ENCODE data around the gene RNF121. TPM values are rescaled to one million over a fixed set of nuclear protein-coding genes. Genes with fewer than 3 reads are reported as not detected.

Gene RNF121
- total and polyA plus RNA-seq, 4 donors: 10.2 to 31.1 (median 14.2) TPM

GRCh38 chr11:71979602-71980001 lies 50.8 kb downstream of the RNF121 start:
- no peak for TF ChIP-seq CTCF (IDR thresholded peaks at IDR 0.05; ENCODE audit: low read depth, low read length, missing input control)
- no peak for TF ChIP-seq RXRA (IDR thresholded peaks at IDR 0.05)
- no peak for TF ChIP-seq NR2F2 (IDR thresholded peaks at IDR 0.05)
- no peak overlapping the region for H3K4me3 ChIP-seq (ENCODE audit: low read depth in 1 of 3, low read length in 3 of 3)
- H3K9ac ChIP-seq (ENCODE audit: low read depth in 1 of 2, low read length in 2 of 2): no peak overlapping the region
- 97% methylated on average over 3 of the region's 3 CpGs for WGBS
- peaks cover 0 to 16% (median 8%) of the 10 kb centered on the region in 4 donors for H3K36me3 ChIP-seq (ENCODE audit: control insufficient read depth in 4 of 4, insufficient read depth in 3 of 4, low read depth in 1 of 4, low read length in 3 of 4)
- no peak for DNase-seq (ENCODE audit: low spot score)
- H3K4me1 ChIP-seq (ENCODE audit: control insufficient read depth in 4 of 4, insufficient read depth in 4 of 4, low read length in 3 of 4): no peaks in the 10 kb centered on the region
- H3K27ac ChIP-seq (ENCODE audit: low read depth in 1 of 2, low read length in 2 of 2): no peak overlapping the region
- H3K9me3 ChIP-seq (ENCODE audit: control insufficient read depth in 4 of 4, low read length in 3 of 4): no peaks in the 10 kb centered on the region
- no peaks in the 10 kb centered on the region for H3K27me3 ChIP-seq (ENCODE audit: control insufficient read depth in 4 of 4, insufficient read depth in 4 of 4, low read length in 3 of 4)

- H3K36me3 ChIP-seq (ENCODE audit: control insufficient read depth in 4 of 4, insufficient read depth in 3 of 4, low read depth in 1 of 4, low read length in 3 of 4): peaks cover 3 to 11% (median 5%) of the 10 kb centered on the region in 4 donors
- no peak overlapping the region for H3K9ac ChIP-seq (ENCODE audit: low read depth in 1 of 2, low read length in 2 of 2)
- no peaks in the 10 kb centered on the region for H3K27me3 ChIP-seq (ENCODE audit: control insufficient read depth in 4 of 4, insufficient read depth in 4 of 4, low read length in 3 of 4)
- TF ChIP-seq GABPA (IDR thresholded peaks at IDR 0.05 in 1 of 2, conservative IDR thresholded peaks at IDR 0.05 in 1 of 2) (no peak), CTCF (IDR thresholded peaks at IDR 0.05; ENCODE audit: low read depth, low read length, missing input control) (no peak)
- 89% methylated on average over 2 of the region's 2 CpGs for WGBS
- no peak overlapping the region for H3K27ac ChIP-seq (ENCODE audit: low read depth in 1 of 2, low read length in 2 of 2)
- no peak for DNase-seq (ENCODE audit: low spot score)
- H3K9me3 ChIP-seq (ENCODE audit: control insufficient read depth in 4 of 4, low read length in 3 of 4): no peaks in the 10 kb centered on the region
- no peaks in the 10 kb centered on the region for H3K4me1 ChIP-seq (ENCODE audit: control insufficient read depth in 4 of 4, insufficient read depth in 4 of 4, low read length in 3 of 4)
- no peak overlapping the region for H3K4me3 ChIP-seq (ENCODE audit: low read depth in 1 of 3, low read length in 3 of 3)
Observed at GRCh38 chr11:71986131-71986530, 57.3 kb downstream of the RNF121 start.

- H3K9ac ChIP-seq (ENCODE audit: low read depth in 1 of 2, low read length in 2 of 2): no peak overlapping the region
- no peaks in the 10 kb centered on the region for H3K9me3 ChIP-seq (ENCODE audit: control insufficient read depth in 4 of 4, low read length in 3 of 4)
- H3K4me1 ChIP-seq (ENCODE audit: control insufficient read depth in 4 of 4, insufficient read depth in 4 of 4, low read length in 3 of 4): no peaks in the 10 kb centered on the region
- H3K36me3 ChIP-seq (ENCODE audit: control insufficient read depth in 4 of 4, insufficient read depth in 3 of 4, low read depth in 1 of 4, low read length in 3 of 4): peaks cover 3 to 11% (median 5%) of the 10 kb centered on the region in 4 donors
- DNase-seq (ENCODE audit: low spot score): no peak
- H3K4me3 ChIP-seq (ENCODE audit: low read depth in 1 of 3, low read length in 3 of 3): no peak overlapping the region
- 45% methylated on average over 2 of the region's 2 CpGs for WGBS
- no peaks in the 10 kb centered on the region for H3K27me3 ChIP-seq (ENCODE audit: control insufficient read depth in 4 of 4, insufficient read depth in 4 of 4, low read length in 3 of 4)
- H3K27ac ChIP-seq (ENCODE audit: low read depth in 1 of 2, low read length in 2 of 2): no peak overlapping the region
- TF ChIP-seq, protein P1, sequence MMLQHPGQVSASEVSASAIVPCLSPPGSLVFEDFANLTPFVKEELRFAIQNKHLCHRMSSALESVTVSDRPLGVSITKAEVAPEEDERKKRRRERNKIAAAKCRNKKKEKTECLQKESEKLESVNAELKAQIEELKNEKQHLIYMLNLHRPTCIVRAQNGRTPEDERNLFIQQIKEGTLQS (IDR thresholded peaks at IDR 0.05): no peak
- TF ChIP-seq SP1 (IDR thresholded peaks at IDR 0.05) (no peak), JUND (IDR thresholded peaks at IDR 0.05) (no peak), NR2F2 (IDR thresholded peaks at IDR 0.05) (no peak), RAD21 (IDR thresholded peaks at IDR 0.05) (no peak), FOXA2 (IDR thresholded peaks at IDR 0.05) (no peak), HNF4G (IDR thresholded peaks at IDR 0.05) (no peak), HNF4A (conservative IDR thresholded peaks at IDR 0.05) (no peak), TAF1 (conservative IDR thresholded peaks at IDR 0.05) (no peak), GABPA (IDR thresholded peaks at IDR 0.05 in 1 of 2, conservative IDR thresholded peaks at IDR 0.05 in 1 of 2) (no peak), CTCF (IDR thresholded peaks at IDR 0.05; ENCODE audit: low read depth, low read length, missing input control) (no peak), FOXA1 (IDR thresholded peaks at IDR 0.05) (no peak), REST (IDR thresholded peaks at IDR 0.05) (no peak)
- TF ChIP-seq, protein P2, sequence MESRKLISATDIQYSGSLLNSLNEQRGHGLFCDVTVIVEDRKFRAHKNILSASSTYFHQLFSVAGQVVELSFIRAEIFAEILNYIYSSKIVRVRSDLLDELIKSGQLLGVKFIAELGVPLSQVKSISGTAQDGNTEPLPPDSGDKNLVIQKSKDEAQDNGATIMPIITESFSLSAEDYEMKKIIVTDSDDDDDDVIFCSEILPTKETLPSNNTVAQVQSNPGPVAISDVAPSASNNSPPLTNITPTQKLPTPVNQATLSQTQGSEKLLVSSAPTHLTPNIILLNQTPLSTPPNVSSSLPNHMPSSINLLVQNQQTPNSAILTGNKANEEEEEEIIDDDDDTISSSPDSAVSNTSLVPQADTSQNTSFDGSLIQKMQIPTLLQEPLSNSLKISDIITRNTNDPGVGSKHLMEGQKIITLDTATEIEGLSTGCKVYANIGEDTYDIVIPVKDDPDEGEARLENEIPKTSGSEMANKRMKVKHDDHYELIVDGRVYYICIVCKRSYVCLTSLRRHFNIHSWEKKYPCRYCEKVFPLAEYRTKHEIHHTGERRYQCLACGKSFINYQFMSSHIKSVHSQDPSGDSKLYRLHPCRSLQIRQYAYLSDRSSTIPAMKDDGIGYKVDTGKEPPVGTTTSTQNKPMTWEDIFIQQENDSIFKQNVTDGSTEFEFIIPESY (IDR thresholded peaks at IDR 0.05): no peak
Observed at GRCh38 chr11:71987521-71987920, 58.7 kb downstream of the RNF121 start.
